Activated T-cell treated with anti-CD3 and anti-CD28 coated beads, Interleukin-2, amount 50 U/mL, for 72 hours (primary cell): Measurements from ENCODE around the gene ADAMTS2. TPM values are rescaled to one million over a fixed set of nuclear protein-coding genes. Genes with fewer than 3 reads are reported as not detected.
"Not testable (repeated sequence)": the region's sequence is repeated elsewhere in the genome, so short reads cannot be mapped to it uniquely, and the experiment has no call there.

Experiments
- ATAC-seq, 2 donors: fragments of 150-1000 bp; cut with Tn5 transposase; replicated peaks in 1 of 2; 2 replicates each; pipeline ENCODE4 v1.10.0; 2021; ENCODE audit warnings: moderate library complexity in 2 of 2, mild to moderate bottlenecking in 1 of 2
- DNase-seq, 2 donors: peaks; one replicate each; pipeline ENCODE4 v3.0.0; 2021 to 2022; ENCODE audit warnings: mixed read lengths in 1 of 2
- H3K27ac Mint-ChIP-seq: one replicate; pipeline ENCODE4 v1.8.0; 2022; ENCODE audit warnings: mild to moderate bottlenecking, moderate library complexity, mixed read lengths
- H3K27me3 Mint-ChIP-seq: one replicate; pipeline ENCODE4 v1.8.0; 2022; ENCODE audit warnings: low read depth, mixed read lengths
- H3K36me3 Mint-ChIP-seq, 2 donors: one replicate each; pipeline ENCODE4 v1.8.0; 2022; ENCODE audit warnings: mixed read lengths in 2 of 2, mild to moderate bottlenecking in 1 of 2; ENCODE audit not compliant: insufficient read depth in 2 of 2
- H3K4me1 Mint-ChIP-seq: one replicate; pipeline ENCODE4 v1.8.0; 2022; ENCODE audit warnings: low read depth, mixed read lengths
- H3K4me3 Mint-ChIP-seq, 2 donors: one replicate each; pipeline ENCODE4 v1.8.0; 2022; ENCODE audit warnings: mild to moderate bottlenecking in 2 of 2, mixed read lengths in 2 of 2, moderate library complexity in 2 of 2
- H3K9me3 Mint-ChIP-seq, 2 donors: one replicate each; pipeline ENCODE4 v1.8.0; 2022; ENCODE audit warnings: mixed read lengths in 2 of 2
- total RNA-seq, 2 donors: library from RNA; stranded (reverse); gene quantifications; one replicate each; pipeline ENCODE4 v1.2.3, GENCODE V29; 2022

ADAMTS2 gene
- total RNA-seq, 2 donors from 2014 or later: not detected

- Mint-ChIP-seq H3K4me3 (no peak overlapping the region), H3K27me3 (peaks cover 14% of the 10 kb centered on the region)
These were observed 11.2 kb downstream of the ADAMTS2 start for GRCh38 chr5:179333796-179334761.

GRCh38 chr5:179332741-179333290 is 12.4 kb downstream of the ADAMTS2 start:
- Mint-ChIP-seq H3K27ac (no peak overlapping the region), H3K9me3 (no peaks in the 10 kb centered on the region)

More at GRCh38 chr5:179333796-179334761, 11.2 kb downstream of the ADAMTS2 start:
- ATAC-seq (no peak), DNase-seq (no peak)
- Mint-ChIP-seq H3K36me3 (no peaks in the 10 kb centered on the region), H3K27ac (no peak overlapping the region), H3K9me3 (no peaks in the 10 kb centered on the region), H3K4me1 (no peaks in the 10 kb centered on the region)

GRCh38 chr5:179331591-179332375 is 13.5 kb downstream of the ADAMTS2 start:
- H3K27ac Mint-ChIP-seq: no peak overlapping the region
- no peak for DNase-seq

More at GRCh38 chr5:179332741-179333290, 12.4 kb downstream of the ADAMTS2 start:
- H3K4me3 Mint-ChIP-seq: no peak overlapping the region
- DNase-seq: no peak
- H3K4me1 Mint-ChIP-seq: no peaks in the 10 kb centered on the region
- no peak for ATAC-seq
- peaks cover 14% of the 10 kb centered on the region for H3K27me3 Mint-ChIP-seq
- no peaks in the 10 kb centered on the region for H3K36me3 Mint-ChIP-seq

GRCh38 chr5:179330186-179330900 is 14.9 kb downstream of the ADAMTS2 start:
- no peak overlapping the region for H3K27ac Mint-ChIP-seq
- no peaks in the 10 kb centered on the region for H3K4me1 Mint-ChIP-seq
- peaks cover 14% of the 10 kb centered on the region for H3K27me3 Mint-ChIP-seq
- ATAC-seq (no peak), DNase-seq (no peak)
- H3K36me3 Mint-ChIP-seq: no peaks in the 10 kb centered on the region
- no peak overlapping the region for H3K4me3 Mint-ChIP-seq
- no peaks in the 10 kb centered on the region for H3K9me3 Mint-ChIP-seq

More at GRCh38 chr5:179331591-179332375, 13.5 kb downstream of the ADAMTS2 start:
- Mint-ChIP-seq H3K36me3 (no peaks in the 10 kb centered on the region), H3K27me3 (peaks cover 14% of the 10 kb centered on the region), H3K9me3 (no peaks in the 10 kb centered on the region), H3K4me3 (no peak overlapping the region), H3K4me1 (no peaks in the 10 kb centered on the region)
- ATAC-seq: no peak

DNA sequence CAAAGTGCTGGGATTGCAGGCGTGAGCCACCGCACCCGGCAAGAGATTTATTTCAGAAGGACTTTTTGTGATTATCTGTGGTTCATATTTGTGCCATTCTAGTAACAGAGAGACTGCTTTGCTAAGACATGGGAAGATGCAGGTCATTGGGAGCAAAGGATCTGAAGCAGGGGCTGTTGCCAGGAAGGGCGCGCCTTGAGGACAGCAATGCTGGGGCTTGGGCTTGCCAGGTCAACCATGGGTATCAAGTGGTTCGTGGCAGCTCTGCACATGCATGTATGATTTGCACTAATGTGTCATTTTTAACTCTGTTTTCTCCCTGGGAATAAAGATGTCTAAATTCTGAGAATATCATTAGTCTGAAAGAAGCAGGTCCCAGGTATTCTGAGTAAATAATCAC is 17.0 kb downstream of the ADAMTS2 start:
- Mint-ChIP-seq H3K4me3 (no peak overlapping the region), H3K4me1 (no peaks in the 10 kb centered on the region), H3K36me3 (no peaks in the 10 kb centered on the region), H3K27me3 (peaks cover 13% of the 10 kb centered on the region), H3K27ac (no peak overlapping the region), H3K9me3 (no peaks in the 10 kb centered on the region)
- ATAC-seq (no peak), DNase-seq (no peak)

GRCh38 chr5:179327021-179327735 is 18.1 kb downstream of the ADAMTS2 start:
- no peak overlapping the region for H3K27ac Mint-ChIP-seq

GRCh38 chr5:179326122-179326927 is 18.9 kb downstream of the ADAMTS2 start:
- Mint-ChIP-seq H3K9me3 (no peaks in the 10 kb centered on the region), H3K27me3 (peaks cover 8% of the 10 kb centered on the region), H3K27ac (no peak overlapping the region), H3K4me1 (no peaks in the 10 kb centered on the region), H3K36me3 (no peaks in the 10 kb centered on the region), H3K4me3 (no peak overlapping the region)
- DNase-seq: no peak
- no peak for ATAC-seq

More at GRCh38 chr5:179327021-179327735, 18.1 kb downstream of the ADAMTS2 start:
- Mint-ChIP-seq H3K4me3 (no peak overlapping the region), H3K36me3 (no peaks in the 10 kb centered on the region), H3K9me3 (no peaks in the 10 kb centered on the region), H3K27me3 (peaks cover 8% of the 10 kb centered on the region), H3K4me1 (no peaks in the 10 kb centered on the region)
- ATAC-seq (no peak), DNase-seq (no peak)

- no peak for ATAC-seq
- no peaks in the 10 kb centered on the region for H3K4me1 Mint-ChIP-seq
- no peak for DNase-seq
- no peak overlapping the region for H3K4me3 Mint-ChIP-seq
- peaks cover 2% of the 10 kb centered on the region for H3K27me3 Mint-ChIP-seq
- H3K27ac Mint-ChIP-seq: no peak overlapping the region
- H3K36me3 Mint-ChIP-seq: no peaks in the 10 kb centered on the region
- no peaks in the 10 kb centered on the region for H3K9me3 Mint-ChIP-seq
These were observed 19.8 kb downstream of the ADAMTS2 start for GRCh38 chr5:179325296-179326031.

DNA sequence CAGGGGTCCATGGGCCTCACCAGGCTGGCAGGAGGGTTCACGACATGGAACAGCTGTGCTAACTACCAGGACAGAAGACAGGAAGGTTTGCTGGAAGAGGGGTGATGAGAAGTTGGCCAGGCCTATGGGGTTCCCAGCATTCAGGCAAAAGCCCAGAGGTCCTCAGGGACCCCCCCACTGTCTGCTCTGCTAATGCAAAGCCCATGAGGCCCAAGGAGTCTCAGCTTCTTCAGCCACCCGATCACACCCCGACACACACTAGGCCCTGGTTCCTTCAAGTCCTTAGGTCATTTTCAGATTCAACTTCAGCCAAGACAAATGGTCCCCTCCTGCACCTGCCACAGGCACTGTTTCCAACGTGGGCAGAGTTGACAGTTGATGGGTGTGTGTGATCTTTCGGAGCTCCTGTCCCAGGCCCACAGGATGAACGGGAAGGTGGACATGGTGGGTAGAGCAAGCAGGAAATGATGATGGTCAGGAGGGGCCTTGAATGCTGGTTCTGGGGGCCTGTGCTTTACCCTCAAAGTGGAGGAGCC is 20.4 kb downstream of the ADAMTS2 start:
- Mint-ChIP-seq H3K36me3 (no peaks in the 10 kb centered on the region), H3K4me1 (no peaks in the 10 kb centered on the region), H3K4me3 (no peak overlapping the region), H3K27ac (no peak overlapping the region), H3K9me3 (no peaks in the 10 kb centered on the region), H3K27me3 (no peaks in the 10 kb centered on the region)
- ATAC-seq (no peak), DNase-seq (no peak)

GRCh38 chr5:179324316-179324715 is 20.9 kb downstream of the ADAMTS2 start:
- H3K27ac Mint-ChIP-seq, H3K36me3 Mint-ChIP-seq, DNase-seq, H3K4me1 Mint-ChIP-seq, H3K9me3 Mint-ChIP-seq, H3K27me3 Mint-ChIP-seq, H3K4me3 Mint-ChIP-seq, ATAC-seq: not testable (repeated sequence)
